HG03108 (cell line): ENCODE measurements around the gene MKNK2.

Experiments
- ATAC-seq: cut with Tn5 transposase; IDR thresholded peaks from one replicate; pipeline ENCODE4 v1.9.1; 2021; ENCODE audit warnings: moderate library complexity; ENCODE audit not compliant: unreplicated experiment

The MKNK2 gene

DNA sequence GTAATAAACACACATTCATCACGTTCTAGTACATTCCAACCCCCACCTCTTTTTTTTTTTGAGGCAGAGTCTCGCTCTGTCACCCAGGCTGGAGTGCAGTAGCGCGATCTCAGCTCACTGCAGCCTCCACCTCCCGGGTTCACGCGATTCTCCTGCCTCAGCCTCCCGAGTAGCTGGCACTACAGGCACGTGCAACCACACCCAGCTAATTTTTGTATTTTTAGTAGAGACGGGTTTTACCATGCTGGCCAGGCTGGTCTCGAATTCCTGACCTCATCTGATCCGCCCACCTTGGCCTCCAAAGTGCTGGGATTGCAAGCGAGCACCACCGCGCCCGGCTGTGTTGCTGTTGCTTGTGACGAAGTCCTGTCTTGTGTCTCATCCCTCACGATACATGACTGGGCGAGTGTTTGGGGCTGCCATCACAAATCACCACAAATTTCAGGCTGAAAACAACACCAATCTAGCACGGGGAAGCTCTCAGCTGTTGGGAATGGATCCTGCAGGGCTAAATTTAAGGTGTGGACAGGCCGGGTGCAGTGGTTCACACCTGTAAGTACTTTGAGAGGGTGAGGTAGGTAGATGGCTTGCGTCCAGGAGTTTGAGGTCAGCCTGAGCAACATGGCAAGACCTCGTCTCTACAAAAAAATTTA, 29.4 kb upstream of the MKNK2 start:
- ATAC-seq, result no peak

DNA sequence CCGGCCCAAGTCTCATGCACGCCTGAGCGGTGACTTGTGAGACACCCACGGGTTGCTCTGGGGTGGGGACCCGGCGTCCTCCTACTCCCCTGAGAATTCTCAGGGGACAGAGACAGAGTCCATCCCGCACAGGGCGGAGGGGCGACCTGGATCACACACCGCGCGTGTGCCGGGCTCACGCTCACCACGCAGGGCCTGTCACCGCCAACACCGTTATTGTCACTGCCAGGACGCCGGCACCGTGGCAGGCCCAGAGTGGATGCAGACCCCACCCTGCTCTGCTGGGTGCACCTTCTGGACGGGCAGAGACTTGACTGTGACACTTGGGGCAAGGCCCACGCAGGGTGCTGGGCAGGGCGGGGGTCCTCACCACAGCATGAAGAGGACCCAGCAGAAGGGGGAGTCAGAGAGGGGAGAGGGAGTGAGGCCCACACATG, 28.8 kb upstream of the MKNK2 start:
- ATAC-seq, result no peak

DNA sequence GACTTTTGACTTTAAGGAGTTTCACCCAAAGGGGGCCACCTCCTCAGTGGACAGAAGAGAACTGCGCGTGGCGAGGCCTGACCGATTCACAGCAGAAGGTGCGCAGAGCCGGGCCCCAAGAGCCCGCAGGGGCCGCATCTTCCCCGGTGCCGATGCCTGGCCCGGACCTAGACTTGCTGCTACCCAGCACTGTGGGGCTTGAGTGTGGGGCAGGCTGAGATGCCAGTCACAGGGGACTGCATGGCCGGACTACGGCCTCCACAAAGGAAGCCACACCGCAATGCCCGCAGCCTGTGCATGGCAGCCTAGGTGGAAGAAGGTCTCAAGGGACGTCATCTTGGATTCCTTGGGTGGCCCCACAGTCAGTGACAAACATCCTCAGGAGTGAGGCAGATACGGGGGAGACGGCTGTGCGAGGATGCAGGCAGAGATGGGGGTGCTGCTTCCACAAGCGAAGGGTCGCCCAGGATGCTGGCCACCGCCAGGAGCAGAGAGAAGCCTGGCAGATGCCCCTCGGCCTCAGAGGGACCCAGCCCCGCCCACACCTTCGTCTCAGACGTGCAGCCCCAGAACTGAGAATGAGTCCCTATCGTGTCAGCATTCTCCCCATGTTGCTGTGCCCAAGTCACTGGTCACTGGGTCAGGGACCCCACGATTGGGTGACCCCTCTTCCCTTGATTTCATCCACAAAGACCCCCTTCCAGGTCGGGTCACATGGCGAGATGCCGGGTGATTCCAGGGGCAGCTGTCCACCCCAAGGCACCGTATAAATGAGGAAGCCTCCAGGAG, 28.2 kb upstream of the MKNK2 start:
- ATAC-seq, result no peak

DNA sequence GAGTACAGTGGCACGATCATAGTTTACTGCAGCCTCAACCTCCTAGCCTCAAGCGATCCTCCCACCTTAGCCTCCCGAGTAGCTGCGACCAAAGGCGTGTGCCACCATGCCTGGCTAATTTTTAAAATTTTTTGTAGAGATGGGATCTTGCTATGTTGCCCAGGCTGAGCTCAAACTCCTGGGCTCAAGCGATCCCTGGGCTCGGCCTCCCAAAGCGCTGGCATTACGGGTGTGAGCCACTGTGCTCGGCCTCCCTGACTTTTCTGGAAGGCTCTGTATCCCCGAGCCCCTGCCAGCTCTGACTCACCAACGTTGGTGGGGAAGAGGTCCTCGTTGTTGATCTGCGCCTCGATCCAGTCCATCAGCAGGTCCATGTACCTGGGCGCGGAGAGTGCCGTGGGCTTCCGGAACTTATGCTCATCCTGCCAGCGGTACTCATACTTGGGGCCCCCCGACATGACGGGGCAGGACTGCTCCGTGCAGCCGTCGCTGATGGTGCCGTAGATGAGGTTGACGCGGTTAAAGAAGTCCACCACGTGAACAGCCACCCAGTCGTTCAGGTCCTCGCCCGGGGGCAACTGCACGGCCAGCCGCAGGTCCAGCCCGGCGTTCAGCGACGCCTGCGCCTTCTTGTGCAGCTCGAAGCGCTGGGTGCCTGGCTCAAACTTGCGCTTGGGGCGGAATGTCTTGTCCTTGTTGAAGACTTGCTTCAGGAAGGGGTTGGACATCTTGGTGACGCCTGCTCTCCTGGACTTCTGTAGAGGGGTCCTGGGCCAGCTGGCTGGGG, 27.0 kb upstream of the MKNK2 start:
- no peak for ATAC-seq

DNA sequence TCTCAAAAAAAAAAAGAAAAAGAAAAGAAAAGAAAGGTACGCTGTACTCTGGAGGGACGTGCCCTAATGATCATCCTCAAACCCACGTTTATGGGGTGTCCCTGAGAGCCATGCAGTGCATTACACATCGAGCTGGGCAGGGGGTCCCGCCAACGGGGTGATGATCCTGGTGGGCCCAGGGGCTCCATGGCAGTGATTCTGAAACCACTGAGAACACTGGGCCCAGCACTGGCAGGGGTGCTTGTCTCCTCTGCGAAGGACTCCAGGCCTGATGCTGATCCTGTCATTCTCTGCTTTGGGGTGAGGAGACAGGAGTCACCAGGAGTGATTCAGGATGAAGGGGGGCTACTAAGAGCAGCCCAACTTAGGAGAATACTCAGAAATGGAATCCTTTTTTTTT, 26.4 kb upstream of the MKNK2 start:
- no peak for ATAC-seq

DNA sequence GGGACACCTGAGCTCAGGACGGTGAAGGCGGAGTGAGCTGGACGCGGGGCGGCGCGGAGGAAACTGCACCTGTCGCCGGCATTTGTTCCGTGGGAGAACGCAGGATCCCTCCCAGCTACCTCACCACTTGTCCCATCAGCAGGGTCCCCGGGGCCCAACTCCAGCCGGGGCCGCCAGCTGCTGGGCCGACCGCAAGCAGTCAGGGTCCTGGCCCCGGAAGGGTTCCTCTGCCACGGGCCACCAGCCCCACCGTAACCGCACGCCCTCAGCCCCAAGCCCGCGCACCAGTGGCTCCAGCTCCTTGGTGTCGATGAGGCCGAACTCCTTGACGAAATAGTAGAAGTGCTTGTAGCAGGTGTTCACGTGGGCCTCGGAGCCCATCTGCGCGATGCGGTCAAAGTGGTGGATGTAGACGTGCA, 25.5 kb upstream of the MKNK2 start:
- no peak for ATAC-seq

DNA sequence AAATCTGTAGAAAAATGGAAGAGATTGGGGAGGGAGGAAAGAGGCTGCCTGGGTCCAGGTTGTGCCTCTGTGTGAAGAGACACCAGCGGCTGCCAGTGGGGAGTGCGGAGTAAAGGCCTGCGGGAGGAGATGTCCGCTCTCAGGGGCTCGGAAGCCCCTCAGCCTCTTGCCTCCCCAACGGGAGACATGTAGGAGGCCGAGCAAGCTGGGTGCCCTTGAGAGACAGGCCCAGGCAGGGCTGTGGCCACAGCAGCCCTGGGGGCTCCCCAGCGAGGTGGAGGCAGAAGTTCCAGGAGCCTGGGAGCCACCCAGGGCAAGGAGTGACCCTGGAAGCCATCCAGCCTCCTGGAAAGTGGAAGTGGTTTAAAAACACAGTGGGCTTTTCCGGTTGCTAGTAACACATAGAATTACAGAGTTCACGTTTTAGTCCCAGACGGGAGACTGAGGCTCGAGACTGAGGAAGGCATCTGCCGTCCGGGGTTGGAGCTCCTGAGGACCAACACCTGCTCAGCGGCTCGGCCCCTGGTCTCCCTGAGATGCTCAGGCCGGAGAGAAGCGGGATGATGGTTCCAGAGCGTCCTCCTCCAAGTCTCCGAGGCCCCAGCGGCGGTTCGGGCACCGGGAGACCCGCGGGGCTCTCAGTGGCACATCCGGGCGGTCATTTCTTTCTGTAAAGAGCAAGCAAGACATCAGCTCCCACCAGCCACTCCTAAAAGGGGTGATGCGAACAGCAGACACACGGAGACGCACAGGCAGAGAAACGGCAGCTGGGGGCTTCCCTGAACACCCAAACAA, 21.9 kb upstream of the MKNK2 start:
- ATAC-seq, result no peak

DNA sequence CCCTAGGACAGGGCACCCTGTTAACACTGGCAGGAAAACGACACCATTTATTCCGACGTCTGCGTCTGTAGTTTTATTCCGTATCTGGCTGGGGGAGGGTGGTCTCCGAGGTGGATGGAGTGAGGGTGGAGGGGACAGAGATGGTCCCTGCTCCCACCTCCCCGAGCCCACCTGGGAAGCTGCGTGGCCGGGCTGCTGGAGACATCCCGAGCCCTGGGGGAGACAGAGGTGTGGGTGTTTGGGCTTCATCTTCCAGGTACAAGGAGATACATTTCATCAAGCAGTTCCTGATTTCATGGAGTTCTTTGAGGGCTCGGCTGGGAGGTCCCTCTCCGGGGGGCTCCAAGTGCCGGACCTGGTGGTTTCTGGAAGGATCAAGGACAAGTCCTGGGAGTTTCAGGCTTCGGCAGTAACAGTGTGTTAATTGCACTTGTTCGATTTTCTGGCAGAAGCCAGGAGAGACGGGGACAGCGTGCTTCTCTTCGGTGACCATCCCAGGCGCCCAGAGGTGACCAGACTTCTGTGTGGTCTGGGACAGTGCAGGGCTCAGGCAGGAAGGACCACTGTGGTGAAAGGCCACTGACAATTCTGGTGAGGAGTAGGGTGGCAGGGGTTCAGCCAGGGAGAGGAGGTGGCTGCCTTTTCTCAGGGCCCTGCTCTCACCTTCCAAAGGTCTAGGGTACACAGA, 20.1 kb upstream of the MKNK2 start:
- ATAC-seq, result no peak

DNA sequence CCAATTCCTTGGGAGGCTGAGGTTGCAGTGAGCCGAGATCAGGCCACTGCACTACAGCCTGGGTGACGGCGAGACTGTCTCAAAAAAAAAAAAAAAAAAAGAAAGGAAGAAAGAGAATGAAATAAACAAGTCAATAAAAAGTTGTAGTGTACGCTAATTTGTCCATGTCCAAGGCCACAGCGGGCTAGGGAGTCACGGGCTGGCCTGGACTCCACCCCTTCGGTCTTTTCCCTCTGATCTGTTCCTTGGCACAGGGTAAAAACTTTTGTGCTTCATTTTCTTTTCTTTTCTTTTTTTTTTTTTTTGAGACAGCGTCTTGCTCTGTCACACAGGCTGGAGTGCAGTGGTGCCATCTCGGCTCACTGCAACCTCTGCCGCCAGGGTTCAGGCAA, 19.4 kb upstream of the MKNK2 start:
- no peak for ATAC-seq

DNA sequence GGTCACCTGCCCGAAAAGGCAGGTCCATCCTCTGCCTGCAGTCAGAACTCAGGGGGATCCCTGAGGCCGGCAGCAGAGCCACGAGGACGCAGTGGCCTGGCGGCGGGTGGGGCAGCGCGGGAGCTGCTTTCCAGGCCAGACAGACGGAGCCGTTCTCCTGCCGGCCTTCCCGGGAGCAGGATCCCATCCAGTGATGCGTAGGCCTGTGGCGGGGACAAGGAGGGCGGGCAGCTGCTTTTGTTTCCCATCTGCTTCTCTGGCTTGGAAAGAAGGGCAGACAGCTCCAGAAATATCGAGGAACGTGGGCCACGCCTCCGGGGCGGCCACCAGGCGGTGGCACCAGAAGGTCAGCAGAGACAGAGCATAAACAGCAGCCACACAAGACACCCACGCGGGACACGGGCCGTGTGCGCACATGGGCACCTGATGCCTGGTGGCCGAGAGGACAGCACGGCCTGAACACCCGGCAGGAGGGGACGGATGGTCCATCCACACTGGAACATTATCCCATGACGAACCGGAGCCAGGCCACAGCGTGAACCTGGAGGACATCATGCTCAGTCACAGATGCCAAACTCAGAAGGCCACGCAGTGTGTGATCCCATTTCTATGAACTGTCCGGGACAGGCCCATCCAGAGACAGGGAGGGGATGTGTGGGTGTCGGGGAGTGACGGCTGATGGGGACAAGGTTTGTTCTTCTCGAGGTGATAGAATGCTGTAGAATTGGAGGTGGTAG, 13.9 kb upstream of the MKNK2 start:
- no peak for ATAC-seq

DNA sequence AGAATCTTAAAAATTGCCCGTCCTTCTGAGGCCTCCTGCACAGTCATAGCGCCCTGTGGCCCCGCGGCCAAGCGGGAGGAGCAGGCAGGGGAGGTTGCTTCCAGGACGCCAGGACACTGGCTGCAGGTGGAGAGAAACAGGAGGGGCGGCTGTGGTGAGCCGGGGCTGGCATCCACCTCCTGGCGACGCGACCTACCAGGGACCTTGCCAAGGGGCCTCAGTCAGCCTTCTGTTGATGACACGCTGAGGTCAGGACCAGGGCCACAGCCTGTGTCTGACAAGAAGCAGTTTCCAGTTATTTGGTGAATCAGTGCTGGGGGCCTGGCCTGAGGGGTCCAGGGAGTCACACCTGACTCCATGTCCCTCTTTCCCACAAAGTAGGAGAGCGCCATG, 13.3 kb upstream of the MKNK2 start:
- ATAC-seq, result no peak

DNA sequence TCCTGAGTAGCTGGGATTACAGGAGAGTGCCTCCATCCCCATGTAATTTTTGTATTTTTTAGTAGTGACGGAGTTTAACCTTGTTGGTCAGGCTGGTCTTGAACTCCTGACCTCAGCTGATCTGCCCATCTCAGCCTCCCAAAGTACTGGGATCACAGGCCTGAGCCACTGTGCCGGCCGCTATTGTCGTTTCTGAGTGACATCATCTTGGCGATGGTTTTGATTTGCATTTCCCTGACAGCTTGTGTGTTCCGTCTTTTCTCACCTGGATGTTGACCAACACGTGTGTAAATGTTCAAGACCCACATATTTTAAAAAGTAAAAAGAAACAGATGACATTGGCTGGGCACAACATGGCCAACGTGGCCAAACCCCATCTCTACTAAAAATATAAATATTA, 12.8 kb upstream of the MKNK2 start:
- no peak for ATAC-seq

DNA sequence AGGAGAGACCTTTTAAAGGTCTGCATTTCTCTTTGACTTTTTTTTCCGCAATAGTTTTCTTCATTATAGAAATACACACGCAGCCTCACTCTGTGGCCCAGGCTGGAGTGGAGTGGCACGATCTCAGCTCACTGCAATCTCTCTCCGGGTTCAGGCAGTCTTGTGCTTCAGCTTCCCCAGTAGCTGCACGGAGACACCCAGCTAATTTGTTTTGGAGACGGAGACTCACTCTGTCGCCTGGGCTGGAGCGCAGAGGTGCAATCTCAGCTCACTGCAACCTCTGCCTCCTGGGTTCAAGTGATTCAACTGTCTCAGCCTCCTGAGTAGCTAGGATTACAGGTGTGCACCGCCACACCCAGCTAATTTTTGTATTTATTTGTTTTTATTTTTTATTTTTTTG, 11.7 kb upstream of the MKNK2 start:
- ATAC-seq, result no peak

DNA sequence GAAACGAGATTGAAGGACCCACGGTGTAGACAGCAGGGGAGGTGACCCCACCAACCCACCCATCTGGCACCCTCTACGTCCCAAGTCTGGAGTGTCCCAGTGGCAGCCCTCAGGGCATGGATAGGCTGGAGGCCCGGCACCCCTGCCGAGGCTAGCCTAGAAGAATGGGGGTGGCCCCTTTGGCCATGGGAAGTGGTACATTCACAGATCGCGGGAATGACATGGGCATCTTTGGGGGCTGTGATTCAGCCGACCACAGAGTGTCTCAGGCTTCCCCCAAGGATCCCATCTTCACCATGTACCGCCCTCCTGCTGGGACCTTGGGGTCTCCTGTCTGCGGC, 11.3 kb upstream of the MKNK2 start:
- no peak for ATAC-seq

DNA sequence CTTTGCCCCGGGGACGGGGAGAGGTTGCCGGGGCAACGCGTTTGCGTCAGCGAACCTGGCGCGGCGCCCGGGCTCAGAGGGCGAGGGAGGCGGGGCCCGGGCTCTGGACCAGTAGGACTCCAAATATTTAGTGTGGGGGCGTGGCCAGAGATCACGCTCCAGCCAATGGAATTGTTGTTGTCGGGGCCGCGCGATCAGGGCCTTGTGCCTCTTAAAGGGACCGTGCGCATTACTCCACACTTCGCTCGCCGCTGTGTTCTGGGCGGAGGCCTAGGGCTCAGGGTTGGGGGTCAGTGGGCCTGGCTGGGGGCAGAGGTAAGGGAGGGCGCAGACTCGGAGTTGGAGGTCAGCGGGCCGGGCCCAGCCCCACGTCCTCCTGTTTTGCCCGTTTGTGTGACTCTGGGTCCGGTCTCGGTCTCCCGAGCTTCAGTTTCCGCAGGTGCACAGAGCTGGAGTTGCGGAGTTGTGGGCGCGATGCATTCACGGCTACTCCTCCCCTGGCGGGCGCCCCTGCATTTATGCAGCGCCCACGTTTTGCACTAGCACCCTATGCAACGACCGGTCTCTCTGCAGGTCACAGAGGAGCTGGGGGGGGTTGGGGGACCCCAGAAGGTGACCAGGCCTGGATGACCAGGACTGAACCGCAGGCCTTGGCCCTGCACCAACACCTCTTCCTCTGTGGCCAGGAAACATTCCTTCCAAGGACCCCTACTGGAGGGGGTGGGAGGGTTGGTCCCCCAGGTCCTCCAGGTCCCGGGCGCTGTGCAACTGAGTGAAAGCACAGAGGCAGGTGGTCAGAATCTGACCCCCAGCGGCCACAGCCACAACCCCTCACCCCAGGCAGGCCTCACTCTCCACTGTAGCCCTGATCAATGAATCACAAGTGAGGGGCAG, 10.7 kb upstream of the MKNK2 start:
- ATAC-seq, result peak; percentile 71

DNA sequence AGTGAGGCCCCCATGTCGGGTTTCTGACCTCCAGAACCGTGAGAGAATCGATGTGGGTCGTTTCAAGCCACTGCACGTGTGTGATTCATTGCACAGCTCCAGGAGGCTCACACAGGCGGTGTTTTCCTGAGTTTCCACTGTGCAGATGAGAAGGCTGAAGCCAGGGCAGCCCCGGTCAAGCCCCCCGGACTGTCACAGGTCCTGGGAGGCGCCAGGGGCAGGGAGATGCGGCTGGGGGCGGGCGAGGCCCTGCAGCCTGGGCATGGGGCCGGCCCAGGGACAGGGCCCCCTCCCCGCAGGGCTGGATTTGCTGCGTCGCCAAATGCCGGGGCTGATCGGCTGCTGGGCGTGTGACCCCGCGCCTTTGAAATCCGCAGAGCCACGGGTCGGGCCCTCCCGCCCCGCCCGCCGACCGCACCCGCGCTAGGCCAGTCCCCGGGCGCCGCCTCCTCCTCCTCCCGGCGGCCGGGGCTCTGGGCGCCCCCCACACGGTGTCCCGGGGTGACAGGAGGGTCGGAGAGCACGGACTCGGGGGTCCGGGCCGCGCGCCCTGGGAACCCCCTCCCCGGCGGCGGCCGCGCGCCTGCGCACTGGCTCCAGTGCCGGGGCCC, 9.9 kb upstream of the MKNK2 start:
- ATAC-seq, result peak; percentile 9

DNA sequence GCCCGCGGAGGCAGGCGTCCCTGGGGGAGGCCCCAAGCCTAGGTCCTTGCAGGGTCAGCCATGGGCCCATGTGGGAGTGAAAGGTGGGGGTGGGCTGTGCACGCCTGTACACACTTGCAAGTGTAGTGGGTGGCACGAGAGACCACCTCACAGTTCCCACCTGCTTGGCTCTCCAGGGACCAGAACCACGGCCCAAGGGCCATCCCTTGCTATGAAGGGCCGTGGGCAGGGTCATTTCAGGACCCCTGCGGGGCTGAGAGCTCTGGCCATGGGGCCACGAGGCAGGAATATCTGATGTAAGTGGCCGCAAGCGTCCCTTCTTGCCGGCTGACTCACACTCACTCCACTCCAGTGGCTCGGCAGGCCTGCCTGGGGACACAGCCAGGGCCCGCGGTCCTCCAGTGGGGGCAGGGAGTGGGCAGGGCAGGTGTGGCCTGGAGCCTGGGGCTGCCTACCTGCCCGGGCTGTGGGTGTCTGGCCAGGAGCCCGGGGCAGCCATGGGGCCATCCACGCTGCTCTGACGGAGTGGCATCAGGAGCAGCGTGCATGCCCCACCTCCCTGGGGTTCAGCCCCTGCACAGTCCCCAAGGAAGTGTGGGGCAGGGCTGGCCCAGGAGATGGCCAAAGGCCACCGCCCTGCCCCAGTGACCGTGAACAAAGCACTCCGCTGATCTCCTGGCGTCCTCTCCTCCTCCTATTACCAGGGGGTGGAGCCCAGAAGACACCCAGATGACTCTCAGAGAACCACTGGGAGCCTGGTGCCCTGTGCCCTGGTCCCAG, 8.6 kb upstream of the MKNK2 start:
- ATAC-seq, result no peak
